ENCODE results near the gene GPC5. TPM values are rescaled to one million over a fixed set of nuclear protein-coding genes. Genes with fewer than 3 reads are reported as not detected.

The GPC5 gene
- total and polyA plus RNA-seq, 9 donors, result 0.10 to 1.5 (median 0.38) TPM

- Histone ChIP-seq H3K9me3 (no peaks in the 10 kb centered on the region), H3K27ac (no peak overlapping the region), H3K4me3 (no peak overlapping the region), H3K27me3 (no peaks in the 10 kb centered on the region), H3K4me1 (ENCODE audit: insufficient read depth) (no peaks in the 10 kb centered on the region), H3K36me3 (no peaks in the 10 kb centered on the region)
- intact Hi-C loops (cut with DNase I), result no loop called here
- DNase-seq, result no peak
- WGBS, 3 donors, result 83 to 89% (median 85%) methylated on average over 3 of the region's 3 CpGs
- TF ChIP-seq CTCF (IDR thresholded peaks at IDR 0.05) (no peak), POLR2A (IDR thresholded peaks at IDR 0.05) (no peak), EP300 (IDR thresholded peaks at IDR 0.05) (no peak)
Measured at GRCh38 chr13:91526543-91527033, 128.2 kb downstream of the GPC5 start.

DNA sequence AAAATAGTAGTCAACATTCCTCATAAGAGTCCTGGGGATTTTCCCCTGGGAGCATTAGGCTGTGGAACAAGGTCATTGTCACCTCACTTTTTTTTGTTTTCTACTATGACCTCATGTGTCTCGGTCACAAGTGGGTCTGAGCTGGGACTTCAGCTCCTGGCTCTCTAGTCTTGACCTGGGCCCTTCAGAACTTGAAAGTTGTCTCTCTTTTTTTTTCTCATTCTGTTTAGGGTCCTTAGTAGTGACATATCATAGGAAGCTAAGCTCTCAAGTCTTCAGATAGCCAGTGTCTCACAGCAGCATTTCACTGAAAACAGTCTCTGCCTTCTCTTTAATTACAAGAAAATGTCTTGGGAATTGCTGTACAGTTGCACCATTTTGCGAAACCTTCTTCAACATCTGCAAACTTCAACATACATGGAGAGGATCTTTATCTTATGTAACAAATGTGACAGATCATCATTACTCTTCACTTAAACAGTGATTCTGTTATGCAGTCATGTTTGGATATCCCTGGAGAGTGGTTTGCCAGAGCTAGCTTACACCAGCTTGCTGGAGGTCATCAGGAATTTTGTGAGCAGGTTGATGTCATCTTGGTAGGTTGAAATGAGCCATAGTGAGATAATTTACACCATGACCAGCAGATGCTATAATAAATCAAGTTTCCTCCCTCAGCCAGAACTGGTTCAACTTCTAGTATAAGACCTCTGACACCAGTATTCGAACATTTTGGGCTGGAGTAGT lies 131.5 kb downstream of the GPC5 start:
- Histone ChIP-seq H3K4me3 (no peak overlapping the region), H3K9me3 (no peaks in the 10 kb centered on the region), H3K27ac (no peak overlapping the region), H3K27me3 (no peaks in the 10 kb centered on the region), H3K4me1 (ENCODE audit: insufficient read depth) (no peaks in the 10 kb centered on the region), H3K36me3 (no peaks in the 10 kb centered on the region)
- no peak for DNase-seq
- WGBS, 3 donors, result 64 to 71% (median 68%) methylated on average over 3 of the region's 3 CpGs
- intact Hi-C loops (cut with DNase I), result no loop called here
- no peak for TF ChIP-seq CTCF (IDR thresholded peaks at IDR 0.05)
- TF ChIP-seq EP300 (IDR thresholded peaks at IDR 0.05), result no peak
- no peak for TF ChIP-seq POLR2A (IDR thresholded peaks at IDR 0.05)

DNA sequence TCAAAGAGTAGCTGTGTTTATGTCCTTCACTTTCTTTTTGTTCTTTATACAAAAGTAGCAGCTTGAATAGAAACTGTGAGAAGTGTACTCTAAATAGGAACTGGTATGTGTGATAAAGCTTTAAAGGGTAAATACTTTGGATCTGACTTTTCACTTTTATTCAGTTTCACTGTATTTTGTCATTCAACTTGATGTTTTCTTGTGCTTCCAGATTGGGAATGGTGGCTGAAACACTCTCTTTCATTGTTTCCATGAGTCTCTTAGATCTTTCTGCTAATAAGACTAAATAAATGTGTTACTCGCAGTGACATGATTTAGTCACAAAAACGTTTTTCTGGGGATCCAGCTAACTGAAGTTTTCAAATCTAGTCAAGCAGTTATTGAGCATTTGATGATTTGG lies 133.2 kb downstream of the GPC5 start:
- TF ChIP-seq EP300 (IDR thresholded peaks at IDR 0.05) (no peak), POLR2A (IDR thresholded peaks at IDR 0.05) (no peak), CTCF (IDR thresholded peaks at IDR 0.05) (no peak)
- intact Hi-C loops (cut with DNase I), result no loop called here

DNA sequence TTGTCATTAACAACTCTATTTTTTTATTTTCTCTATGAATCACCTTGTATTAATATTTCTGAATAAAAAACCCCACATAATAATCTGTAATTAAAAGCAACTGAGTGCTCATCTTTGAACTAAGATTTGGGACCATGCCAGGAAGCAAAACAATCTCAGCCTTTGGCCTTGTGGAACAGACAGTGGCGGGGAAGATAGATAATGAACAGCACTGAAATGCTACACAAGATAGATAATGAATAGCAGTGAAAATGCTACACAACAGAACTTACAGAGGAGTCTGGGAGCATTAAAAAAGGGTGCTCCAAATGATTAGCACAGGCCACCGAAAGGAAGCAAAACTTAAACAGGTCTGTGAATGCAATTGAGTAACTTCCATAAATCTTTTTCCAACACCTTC lies 134.9 kb downstream of the GPC5 start:
- 9 to 13% (median 12%) methylated on average over 2 of the region's 2 CpGs for WGBS, 3 donors
- no peaks in the 10 kb centered on the region for H3K4me1 ChIP-seq (ENCODE audit: insufficient read depth)
- TF ChIP-seq POLR2A (IDR thresholded peaks at IDR 0.05) (no peak), CTCF (IDR thresholded peaks at IDR 0.05) (no peak), EP300 (IDR thresholded peaks at IDR 0.05) (no peak)
- no peak for DNase-seq
- no peak overlapping the region for H3K4me3 ChIP-seq
- no peaks in the 10 kb centered on the region for H3K36me3 ChIP-seq
- no peak overlapping the region for H3K27ac ChIP-seq
- no peaks in the 10 kb centered on the region for H3K27me3 ChIP-seq
- no peaks in the 10 kb centered on the region for H3K9me3 ChIP-seq
- intact Hi-C loops (cut with DNase I), result no loop called here

More for the DNA sequence above, 133.2 kb downstream of the GPC5 start:
- no peak for DNase-seq
- no peak overlapping the region for H3K27ac ChIP-seq
- H3K36me3 ChIP-seq, result no peaks in the 10 kb centered on the region
- no peaks in the 10 kb centered on the region for H3K27me3 ChIP-seq
- H3K4me3 ChIP-seq, result no peak overlapping the region
- no peaks in the 10 kb centered on the region for H3K4me1 ChIP-seq (ENCODE audit: insufficient read depth)
- 51 to 54% (median 52%) methylated on average over 2 of the region's 2 CpGs for WGBS, 3 donors
- no peaks in the 10 kb centered on the region for H3K9me3 ChIP-seq

All from ovary (tissue), 9 donors.